Measurements from ENCODE around the gene MCC. TPM values are rescaled to one million over a fixed set of nuclear protein-coding genes. Genes with fewer than 3 reads are reported as not detected.

The MCC gene
- total and polyA plus RNA-seq, 4 donors = 1.6 to 38.6 (median 11.2) TPM

- Histone ChIP-seq H3K4me3 (no peak overlapping the region), H3K9me3 (ENCODE audit: control insufficient read depth in 4 of 4, insufficient read depth in 3 of 4, low read length in 3 of 4) (no peaks in the 10 kb centered on the region), H3K27me3 (ENCODE audit: control insufficient read depth in 3 of 3, insufficient read depth in 3 of 3, low read length in 2 of 3) (no peaks in the 10 kb centered on the region), H3K4me1 (ENCODE audit: control insufficient read depth in 5 of 5, insufficient read depth in 5 of 5, low read length in 5 of 5) (peaks cover 3 to 26% (median 11%) of the 10 kb centered on the region in 5 donors), H3K9ac (ENCODE audit: insufficient read depth in 1 of 2, low read length in 2 of 2) (no peak overlapping the region), H3K27ac (ENCODE audit: low read depth in 1 of 2, low read length in 1 of 2) (peak overlapping the region; percentile 9 to 95), H3K36me3 (ENCODE audit: control insufficient read depth in 4 of 4, insufficient read depth in 4 of 4, low read length in 4 of 4) (no peaks in the 10 kb centered on the region)
- TF ChIP-seq CTCF (IDR thresholded peaks at IDR 0.05; ENCODE audit: control extremely low read depth, extremely low read depth) = no peak
- ATAC-seq (ENCODE audit: insufficient read depth, low FRiP score) (no peak), DNase-seq (no peak)
- WGBS, 2 donors = 65 to 70% methylated on average over 8 of the region's 8 CpGs
Measured at GRCh38 chr5:113218200-113218599, 270.1 kb downstream of the MCC start.

- WGBS, 2 donors = 67 to 82% methylated on average over 9 of the region's 9 CpGs
- peaks cover 3 to 30% (median 15%) of the 10 kb centered on the region in 5 donors for H3K4me1 ChIP-seq (ENCODE audit: control insufficient read depth in 5 of 5, insufficient read depth in 5 of 5, low read length in 5 of 5)
- DNase-seq = peak in 1 of 3 donors; percentile 57
- H3K36me3 ChIP-seq (ENCODE audit: control insufficient read depth in 4 of 4, insufficient read depth in 4 of 4, low read length in 4 of 4) = no peaks in the 10 kb centered on the region
- ATAC-seq (ENCODE audit: insufficient read depth, low FRiP score) = no peak
- no peak overlapping the region for H3K9ac ChIP-seq (ENCODE audit: insufficient read depth in 1 of 2, low read length in 2 of 2)
- H3K4me3 ChIP-seq = no peak overlapping the region
- H3K9me3 ChIP-seq (ENCODE audit: control insufficient read depth in 4 of 4, insufficient read depth in 3 of 4, low read length in 3 of 4) = no peaks in the 10 kb centered on the region
- no peaks in the 10 kb centered on the region for H3K27me3 ChIP-seq (ENCODE audit: control insufficient read depth in 3 of 3, insufficient read depth in 3 of 3, low read length in 2 of 3)
- peak overlapping the region in 1 of 2 donors; percentile 95 for H3K27ac ChIP-seq (ENCODE audit: low read depth in 1 of 2, low read length in 1 of 2)
- no peak for TF ChIP-seq CTCF (IDR thresholded peaks at IDR 0.05; ENCODE audit: control extremely low read depth, extremely low read depth)
Measured at GRCh38 chr5:113217619-113218184, 270.6 kb downstream of the MCC start.

GRCh38 chr5:113216545-113216944 lies 271.7 kb downstream of the MCC start:
- Histone ChIP-seq H3K36me3 (ENCODE audit: control insufficient read depth in 4 of 4, insufficient read depth in 4 of 4, low read length in 4 of 4) (no peaks in the 10 kb centered on the region), H3K4me3 (no peak overlapping the region), H3K4me1 (ENCODE audit: control insufficient read depth in 5 of 5, insufficient read depth in 5 of 5, low read length in 5 of 5) (peaks cover 4 to 40% (median 23%) of the 10 kb centered on the region in 5 donors), H3K9ac (ENCODE audit: insufficient read depth in 1 of 2, low read length in 2 of 2) (no peak overlapping the region), H3K27ac (ENCODE audit: low read depth in 1 of 2, low read length in 1 of 2) (peak overlapping the region in 1 of 2 donors; percentile 12), H3K9me3 (ENCODE audit: control insufficient read depth in 4 of 4, insufficient read depth in 3 of 4, low read length in 3 of 4) (no peaks in the 10 kb centered on the region), H3K27me3 (ENCODE audit: control insufficient read depth in 3 of 3, insufficient read depth in 3 of 3, low read length in 2 of 3) (no peaks in the 10 kb centered on the region)
- ATAC-seq (ENCODE audit: insufficient read depth, low FRiP score) (no peak), DNase-seq (no peak)
- no peak for TF ChIP-seq CTCF (IDR thresholded peaks at IDR 0.05; ENCODE audit: control extremely low read depth, extremely low read depth)
- 88 to 92% methylated on average over 3 of the region's 3 CpGs for WGBS, 2 donors
